GM19372 (cell line): ENCODE data around the gene RPL31.

Source experiments
- ATAC-seq: cut with Tn5 transposase; IDR thresholded peaks from one replicate; pipeline ENCODE4 v1.9.1; 2021; ENCODE audit warnings: mild to moderate bottlenecking, low read depth, moderate library complexity; ENCODE audit not compliant: unreplicated experiment

Gene RPL31

GRCh38 chr2:100992262-100992661 lies 9.8 kb upstream of the RPL31 start:
- no peak for ATAC-seq

GRCh38 chr2:100993294-100993693 lies 8.8 kb upstream of the RPL31 start:
- ATAC-seq: no peak

GRCh38 chr2:100995309-100996075 lies 6.6 kb upstream of the RPL31 start:
- ATAC-seq: no peak

GRCh38 chr2:100997509-100998234 lies 4.4 kb upstream of the RPL31 start:
- ATAC-seq: no peak

- no peak for ATAC-seq
Measured at GRCh38 chr2:100998235-100998573, 3.9 kb upstream of the RPL31 start.

- ATAC-seq: no peak
Measured at GRCh38 chr2:100999995-101000394, 2.1 kb upstream of the RPL31 start.

- no peak for ATAC-seq
Measured at GRCh38 chr2:101002562-101003277, 631 bp downstream of the RPL31 start.

GRCh38 chr2:101003278-101003775 lies 1.2 kb downstream of the RPL31 start:
- no peak for ATAC-seq

- ATAC-seq: no peak
Measured at GRCh38 chr2:101004620-101005325, 2.7 kb downstream of the RPL31 start.

GRCh38 chr2:101006065-101006715 lies 4.1 kb downstream of the RPL31 start:
- ATAC-seq: no peak

- ATAC-seq: no peak
Measured at GRCh38 chr2:101007415-101008345, 5.6 kb downstream of the RPL31 start.

GRCh38 chr2:101011152-101011551 lies 9.1 kb downstream of the RPL31 start:
- ATAC-seq: no peak

GRCh38 chr2:101012054-101012705 lies 10.1 kb downstream of the RPL31 start:
- peak; percentile 87 for ATAC-seq

- no peak for ATAC-seq
Measured at GRCh38 chr2:101012706-101013181, 10.7 kb downstream of the RPL31 start.

- no peak for ATAC-seq
Measured at GRCh38 chr2:101014264-101014857, 12.3 kb downstream of the RPL31 start.

- ATAC-seq: no peak
Measured at GRCh38 chr2:101017371-101017770, 15.3 kb downstream of the RPL31 start.

GRCh38 chr2:101018934-101019333 lies 16.8 kb downstream of the RPL31 start:
- ATAC-seq: no peak

- ATAC-seq: no peak
Measured at GRCh38 chr2:101022221-101022620, 20.1 kb downstream of the RPL31 start.
